ENCODE measurements around the gene CEMIP. TPM values are rescaled to one million over a fixed set of nuclear protein-coding genes. Genes with fewer than 3 reads are reported as not detected.
"Not testable (repeated sequence)": the region's sequence is repeated elsewhere in the genome, so short reads cannot be mapped to it uniquely, and the experiment has no call there.

CEMIP gene
- total RNA-seq, 2 donors from 2014 or later = 2.2 TPM; not detected in 1

GRCh38 chr15:80953953-80954778 lies 175.0 kb downstream of the CEMIP start:
- no peaks in the 10 kb centered on the region for H3K9me3 ChIP-seq (ENCODE audit: control insufficient read depth, low read length)
- peaks cover 28% of the 10 kb centered on the region for H3K36me3 ChIP-seq (ENCODE audit: control insufficient read depth, insufficient read depth, low read length)
- H3K9me3 Mint-ChIP-seq = no peaks in the 10 kb centered on the region
- peak; percentile 82 for DNase-seq
- no peak for TF ChIP-seq CTCF (conservative IDR thresholded peaks at IDR 0.05)
- H3K4me1 ChIP-seq (ENCODE audit: control insufficient read depth, insufficient read depth, low read length) = peaks cover 8% of the 10 kb centered on the region
- 71 to 89% methylated on average over 4 to 9 of the region's 9 CpGs for WGBS, 2 experiments (ENCODE audit: insufficient coverage in 1 of 2, insufficient read length in 1 of 2)
- H3K27ac Mint-ChIP-seq = peak overlapping the region; percentile 92
- peaks cover 49% of the 10 kb centered on the region for H3K36me3 Mint-ChIP-seq (ENCODE audit: low read depth)
- H3K4me3 Mint-ChIP-seq = peak overlapping the region; percentile 12
- H3K4me1 Mint-ChIP-seq = peaks cover 24% of the 10 kb centered on the region
- H3K9ac ChIP-seq (ENCODE audit: extremely low read depth, low read length, poor library complexity, severe bottlenecking) = peak overlapping the region; percentile 5
- H3K27me3 Mint-ChIP-seq (ENCODE audit: insufficient read depth) = no peaks in the 10 kb centered on the region
- no peak overlapping the region for H3K27ac ChIP-seq (ENCODE audit: low read depth, low read length)
- no peak overlapping the region for H3K4me3 ChIP-seq (ENCODE audit: low read length)
- no peaks in the 10 kb centered on the region for H3K27me3 ChIP-seq (ENCODE audit: control insufficient read depth, insufficient read depth, low read length, poor library complexity, severe bottlenecking)

- not testable (repeated sequence) for H3K9me3 ChIP-seq (ENCODE audit: control insufficient read depth, low read length); H3K27me3 ChIP-seq (ENCODE audit: control insufficient read depth, insufficient read depth, low read length, poor library complexity, severe bottlenecking); H3K27ac ChIP-seq (ENCODE audit: low read depth, low read length); H3K9me3 Mint-ChIP-seq; H3K4me3 Mint-ChIP-seq; H3K4me1 ChIP-seq (ENCODE audit: control insufficient read depth, insufficient read depth, low read length); H3K4me3 ChIP-seq (ENCODE audit: low read length); DNase-seq; H3K9ac ChIP-seq (ENCODE audit: extremely low read depth, low read length, poor library complexity, severe bottlenecking); H3K27me3 Mint-ChIP-seq (ENCODE audit: insufficient read depth)
- WGBS, 2 experiments (ENCODE audit: insufficient coverage in 1 of 2, insufficient read length in 1 of 2) = 95 to 96% methylated on average over 13 to 15 of the region's 19 CpGs
- Mint-ChIP-seq H3K4me1 (peaks cover 26% of the 10 kb centered on the region), H3K36me3 (ENCODE audit: low read depth) (peaks cover 53% of the 10 kb centered on the region), H3K27ac (peak overlapping the region; percentile 17)
- peaks cover 37% of the 10 kb centered on the region for H3K36me3 ChIP-seq (ENCODE audit: control insufficient read depth, insufficient read depth, low read length)
Observed at GRCh38 chr15:80955571-80956452, 176.6 kb downstream of the CEMIP start.

- H3K9me3 ChIP-seq (ENCODE audit: control insufficient read depth, low read length) = peaks cover 10% of the 10 kb centered on the region
- H3K9ac ChIP-seq (ENCODE audit: extremely low read depth, low read length, poor library complexity, severe bottlenecking) = no peak overlapping the region
Observed at GRCh38 chr15:80957556-80957955, 178.4 kb downstream of the CEMIP start.

More at GRCh38 chr15:80957556-80957955, 178.4 kb downstream of the CEMIP start:
- Histone ChIP-seq H3K36me3 (ENCODE audit: control insufficient read depth, insufficient read depth, low read length) (peaks cover 26% of the 10 kb centered on the region), H3K4me3 (ENCODE audit: low read length) (no peak overlapping the region), H3K4me1 (ENCODE audit: control insufficient read depth, insufficient read depth, low read length) (peaks cover 8% of the 10 kb centered on the region), H3K27me3 (ENCODE audit: control insufficient read depth, insufficient read depth, low read length, poor library complexity, severe bottlenecking) (no peaks in the 10 kb centered on the region), H3K27ac (ENCODE audit: low read depth, low read length) (no peak overlapping the region)
- no peaks in the 10 kb centered on the region for H3K9me3 Mint-ChIP-seq
- DNase-seq = no peak
- 78% methylated on average over 2 of the region's 2 CpGs; no CpG with 5 or more reads in 1 of the 2 experiments for WGBS, 2 experiments (ENCODE audit: insufficient coverage in 1 of 2, insufficient read length in 1 of 2)
- H3K36me3 Mint-ChIP-seq (ENCODE audit: low read depth) = peaks cover 50% of the 10 kb centered on the region
- H3K27ac Mint-ChIP-seq = no peak overlapping the region
- H3K27me3 Mint-ChIP-seq (ENCODE audit: insufficient read depth) = no peaks in the 10 kb centered on the region
- H3K4me3 Mint-ChIP-seq = no peak overlapping the region
- no peak for TF ChIP-seq CTCF (conservative IDR thresholded peaks at IDR 0.05)
- peaks cover 39% of the 10 kb centered on the region for H3K4me1 Mint-ChIP-seq
